Suprapubic skin (tissue), 4 donors: ENCODE data around the gene RNASE12. TPM values are rescaled to one million over a fixed set of nuclear protein-coding genes. Genes with fewer than 3 reads are reported as not detected.

Source experiments
- DNase-seq, 2 donors: peaks; one replicate each; pipeline ENCODE4 v3.0.0-alpha.2; 2019; ENCODE audit warnings: low spot score in 2 of 2
- H3K27ac ChIP-seq: fragments of 200-600 bp; sonication (generic); one replicate; pipeline ENCODE4 v1.5.1; 2019
- H3K27me3 ChIP-seq: fragments of 200-600 bp; sonication (generic); one replicate; pipeline ENCODE4 v1.5.1; 2019
- H3K36me3 ChIP-seq: fragments of 200-600 bp; sonication (generic); one replicate; pipeline ENCODE4 v1.5.1; 2019
- H3K4me1 ChIP-seq: fragments of 200-600 bp; sonication (generic); one replicate; pipeline ENCODE4 v1.5.1; 2019
- H3K4me3 ChIP-seq: fragments of 200-600 bp; sonication (generic); one replicate; pipeline ENCODE4 v1.5.1; 2019; ENCODE audit warnings: mild to moderate bottlenecking
- H3K9me3 ChIP-seq: fragments of 200-600 bp; sonication (generic); one replicate; pipeline ENCODE4 v1.5.1; 2019
- CTCF ChIP-seq, 2 donors: fragments of 200-600 bp in 1 of 2; fragments of 450-650 bp in 1 of 2; sonication (generic) in 1 of 2; IDR thresholded peaks; one replicate each; pipeline ENCODE4 v1.5.1; 2016 to 2019; ENCODE audit warnings: antibody characterized with exemption in 2 of 2, mild to moderate bottlenecking in 1 of 2, moderate library complexity in 1 of 2
- EP300 ChIP-seq: sonication (generic); formaldehyde crosslinking; IDR thresholded peaks from one replicate; pipeline ENCODE4 v1.6.1; 2017; ENCODE audit warnings: antibody characterized with exemption
- POLR2A ChIP-seq, 2 donors: fragments of 450-650 bp; IDR thresholded peaks; one replicate each; pipeline ENCODE4 v1.6.1; 2017; ENCODE audit warnings: antibody characterized with exemption in 2 of 2, mild to moderate bottlenecking in 2 of 2, moderate library complexity in 2 of 2
- POLR2AphosphoS5 ChIP-seq, 3 donors: sonication (generic); formaldehyde crosslinking; IDR thresholded peaks; one replicate each; pipeline ENCODE4 v1.6.1; 2017; ENCODE audit warnings: antibody characterized with exemption in 3 of 3
- WGBS: methylation state at CpG from one replicate; pipeline ENCODE4 v1.1.5; 2018; 5-methylcytosine and 5-hydroxymethylcytosine counted together
- total RNA-seq, 4 donors: library from RNA; depleted of rRNA; stranded (reverse); fragments of >200 nt; gene quantifications; one replicate each; pipeline ENCODE4 v1.1.0, GENCODE V29; 2016

The RNASE12 gene
- total RNA-seq, 4 donors from 2014 or later, result not detected

- Histone ChIP-seq H3K36me3 (no peaks in the 10 kb centered on the region), H3K4me1 (no peaks in the 10 kb centered on the region), H3K4me3 (no peak overlapping the region), H3K27ac (no peak overlapping the region), H3K27me3 (peaks cover 4% of the 10 kb centered on the region), H3K9me3 (no peaks in the 10 kb centered on the region)
- 90% methylated on average over 10 of the region's 10 CpGs for WGBS
- no peak for DNase-seq
- no peak for TF ChIP-seq POLR2A (IDR thresholded peaks at IDR 0.05)
- TF ChIP-seq EP300, result no peak
- no peak for TF ChIP-seq POLR2AphosphoS5 (IDR thresholded peaks at IDR 0.05)
- TF ChIP-seq CTCF (IDR thresholded peaks at IDR 0.05), result no peak
Observed at GRCh38 chr14:20548414-20549158, 42.6 kb downstream of the RNASE12 start.

- H3K27ac ChIP-seq, result no peak overlapping the region
- H3K9me3 ChIP-seq, result no peaks in the 10 kb centered on the region
- DNase-seq, result no peak
- no peak overlapping the region for H3K4me3 ChIP-seq
- TF ChIP-seq POLR2AphosphoS5 (IDR thresholded peaks at IDR 0.05), result no peak
- TF ChIP-seq CTCF (IDR thresholded peaks at IDR 0.05), result no peak
- TF ChIP-seq EP300, result no peak
- TF ChIP-seq POLR2A (IDR thresholded peaks at IDR 0.05), result no peak
- peaks cover 4% of the 10 kb centered on the region for H3K27me3 ChIP-seq
- no peaks in the 10 kb centered on the region for H3K4me1 ChIP-seq
- H3K36me3 ChIP-seq, result no peaks in the 10 kb centered on the region
- 61% methylated on average over 3 of the region's 3 CpGs for whole genome bisulfite sequencing
Observed at GRCh38 chr14:20546877-20547276, 44.3 kb downstream of the RNASE12 start.

Other genes with a start within 250 kb of the RNASE12 start
- 10 to 100 TPM; 12.2 to 34.0 (median 14.9) TPM for gene PARP2, start 247.7 kb downstream of the RNASE12 start, total RNA-seq
- 10 to 100 TPM; 16.3 to 34.0 (median 25.1) TPM for gene TEP1, start 177.9 kb downstream of the RNASE12 start, total RNA-seq
- gene KLHL33, start 155.2 kb downstream of the RNASE12 start, total RNA-seq, result under 1 TPM in 1 of 4 donors, not detected in 3; 0.08 TPM
- 10 to 100 TPM; 40.8 to 91.0 (median 44.8) TPM for gene OSGEP, start 136.6 kb downstream of the RNASE12 start, total RNA-seq
- gene APEX1, start 136.2 kb downstream of the RNASE12 start, total RNA-seq, result 100 to 1,000 TPM; 119 to 133 (median 129) TPM
- gene PIP4P1, start 129.9 kb downstream of the RNASE12 start, total RNA-seq, result 10 to 100 TPM; 23.7 to 36.5 (median 28.9) TPM
- 10 to 100 TPM; 26.9 to 83.4 (median 52.9) TPM for gene PNP, start 122.0 kb downstream of the RNASE12 start, total RNA-seq
- gene RNASE10, start 85.8 kb downstream of the RNASE12 start, total RNA-seq, result not detected
- not detected for gene RNASE9, start 30.3 kb downstream of the RNASE12 start, total RNA-seq
- gene RNASE11, start 3.4 kb downstream of the RNASE12 start, total RNA-seq, result not detected
- not detected for gene OR6S1, start 50.3 kb upstream of the RNASE12 start, total RNA-seq
- 10 to 100 TPM; 43.9 to 84.2 (median 66.2) TPM for gene RNASE4, start 93.2 kb upstream of the RNASE12 start, total RNA-seq
- 10 to 100 TPM; 19.3 to 46.9 (median 27.1) TPM for gene ANG, start 97.4 kb upstream of the RNASE12 start, total RNA-seq
- gene EDDM3A, start 154.5 kb upstream of the RNASE12 start, total RNA-seq, result not detected
- gene EDDM3B, start 177.0 kb upstream of the RNASE12 start, total RNA-seq, result not detected
- gene RNASE6, start 189.9 kb upstream of the RNASE12 start, total RNA-seq, result 1 to 10 TPM; 4.0 to 8.1 (median 7.6) TPM
- gene RNASE1, start 211.5 kb upstream of the RNASE12 start, total RNA-seq, result 10 to 100 TPM; 39.7 to 97.1 (median 64.0) TPM